GM12875 (cell line): ENCODE data around the gene USP40.

Experiments
- H3K4me3 ChIP-seq: one replicate; pipeline ENCODE4 v1.5.1; 2011; ENCODE audit warnings: low read depth, low read length, control low read depth
- TF ChIP-seq, protein P1 (sequence below): IDR thresholded peaks from 2 replicates; pipeline ENCODE4 v1.5.1; 2011; ENCODE audit warnings: low read depth, mild to moderate bottlenecking, control low read depth, inconsistent platforms, low read length, moderate library complexity, borderline replicate concordance; ENCODE audit not compliant: insufficient read depth

USP40 gene

DNA sequence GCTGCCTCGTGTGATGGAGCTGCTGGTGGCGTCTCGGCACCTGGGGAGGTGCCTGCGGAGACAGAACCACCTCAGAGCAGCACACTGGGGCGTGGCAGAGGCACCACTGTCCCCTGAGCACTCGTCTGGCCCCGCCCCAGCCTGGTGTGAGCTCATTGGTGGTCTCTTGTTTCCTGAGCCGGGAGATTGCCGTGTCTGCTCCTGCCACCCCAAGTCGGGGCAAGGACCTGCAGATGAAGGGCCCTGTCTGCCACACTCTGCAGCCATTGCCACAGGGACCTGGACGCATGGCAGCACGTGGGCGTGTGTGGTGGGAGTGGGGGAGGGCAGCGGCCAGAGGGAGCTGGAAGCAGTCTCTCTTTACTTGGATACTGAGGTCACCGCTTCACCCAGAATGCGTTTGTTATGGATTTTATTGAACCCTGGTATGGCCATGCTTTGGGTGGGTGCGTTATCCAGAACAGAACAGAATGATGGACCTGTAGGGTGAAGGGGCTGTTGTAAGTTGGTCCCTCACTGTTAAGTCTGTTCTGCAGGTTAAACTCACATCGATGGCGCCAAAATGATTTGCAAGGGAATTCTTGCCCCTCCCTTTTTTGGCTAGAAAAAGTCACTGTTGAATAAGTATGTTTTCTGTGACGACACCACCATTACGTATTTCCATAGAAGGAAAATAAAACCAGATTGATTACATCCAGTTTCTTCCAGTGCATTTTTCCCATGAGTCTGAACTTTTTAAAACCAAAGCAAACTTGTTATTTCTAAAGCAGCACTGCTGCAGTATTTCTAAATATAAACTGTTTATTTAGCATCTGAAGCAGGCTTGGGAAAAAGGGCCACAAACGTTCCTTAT, 92.0 kb downstream of the USP40 start:
- TF ChIP-seq, protein P1, sequence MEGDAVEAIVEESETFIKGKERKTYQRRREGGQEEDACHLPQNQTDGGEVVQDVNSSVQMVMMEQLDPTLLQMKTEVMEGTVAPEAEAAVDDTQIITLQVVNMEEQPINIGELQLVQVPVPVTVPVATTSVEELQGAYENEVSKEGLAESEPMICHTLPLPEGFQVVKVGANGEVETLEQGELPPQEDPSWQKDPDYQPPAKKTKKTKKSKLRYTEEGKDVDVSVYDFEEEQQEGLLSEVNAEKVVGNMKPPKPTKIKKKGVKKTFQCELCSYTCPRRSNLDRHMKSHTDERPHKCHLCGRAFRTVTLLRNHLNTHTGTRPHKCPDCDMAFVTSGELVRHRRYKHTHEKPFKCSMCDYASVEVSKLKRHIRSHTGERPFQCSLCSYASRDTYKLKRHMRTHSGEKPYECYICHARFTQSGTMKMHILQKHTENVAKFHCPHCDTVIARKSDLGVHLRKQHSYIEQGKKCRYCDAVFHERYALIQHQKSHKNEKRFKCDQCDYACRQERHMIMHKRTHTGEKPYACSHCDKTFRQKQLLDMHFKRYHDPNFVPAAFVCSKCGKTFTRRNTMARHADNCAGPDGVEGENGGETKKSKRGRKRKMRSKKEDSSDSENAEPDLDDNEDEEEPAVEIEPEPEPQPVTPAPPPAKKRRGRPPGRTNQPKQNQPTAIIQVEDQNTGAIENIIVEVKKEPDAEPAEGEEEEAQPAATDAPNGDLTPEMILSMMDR: no peak
- H3K4me3 ChIP-seq: no peak overlapping the region

DNA sequence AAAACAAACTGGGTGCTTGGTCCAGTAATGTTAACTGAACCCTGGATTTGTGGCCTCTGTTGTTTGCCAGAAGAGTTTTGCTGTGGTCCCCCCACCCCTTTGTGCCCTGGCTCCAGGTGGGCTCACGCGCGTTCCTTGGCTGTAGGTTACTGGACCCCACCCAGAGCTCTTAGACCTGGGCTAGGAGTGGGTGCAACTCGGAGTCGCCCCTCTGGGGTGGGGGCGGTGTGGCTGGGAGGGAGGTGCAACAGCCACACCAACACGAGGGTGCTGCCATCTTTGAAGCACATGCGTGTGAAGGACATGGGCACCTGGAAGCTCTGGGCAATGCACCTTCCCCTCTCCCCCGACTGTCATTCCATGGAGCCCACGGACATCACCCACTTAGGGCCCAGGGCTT, 92.7 kb downstream of the USP40 start:
- H3K4me3 ChIP-seq: no peak overlapping the region
- TF ChIP-seq, protein P1: no peak

DNA sequence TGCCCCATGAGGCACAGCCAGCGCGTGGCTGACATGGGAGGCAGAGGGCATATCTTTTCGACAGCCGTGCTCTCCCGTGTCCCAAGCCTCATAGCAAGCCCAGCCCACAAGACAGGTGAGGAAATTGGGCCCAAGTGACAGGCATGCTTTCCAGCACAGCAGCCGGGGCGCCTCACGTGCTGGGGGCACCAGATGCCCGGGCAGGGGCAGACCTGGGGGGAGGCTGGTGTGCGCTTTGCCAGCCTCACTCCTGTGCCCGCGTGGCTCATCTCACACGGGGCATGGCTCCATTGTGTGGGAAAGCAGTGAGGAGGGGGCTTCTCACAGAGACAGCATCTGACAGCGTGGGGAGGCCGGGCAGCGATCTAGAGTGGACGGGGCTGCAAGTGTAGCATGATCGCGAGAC, 93.2 kb downstream of the USP40 start:
- TF ChIP-seq, protein P1: no peak
- no peak overlapping the region for H3K4me3 ChIP-seq

DNA sequence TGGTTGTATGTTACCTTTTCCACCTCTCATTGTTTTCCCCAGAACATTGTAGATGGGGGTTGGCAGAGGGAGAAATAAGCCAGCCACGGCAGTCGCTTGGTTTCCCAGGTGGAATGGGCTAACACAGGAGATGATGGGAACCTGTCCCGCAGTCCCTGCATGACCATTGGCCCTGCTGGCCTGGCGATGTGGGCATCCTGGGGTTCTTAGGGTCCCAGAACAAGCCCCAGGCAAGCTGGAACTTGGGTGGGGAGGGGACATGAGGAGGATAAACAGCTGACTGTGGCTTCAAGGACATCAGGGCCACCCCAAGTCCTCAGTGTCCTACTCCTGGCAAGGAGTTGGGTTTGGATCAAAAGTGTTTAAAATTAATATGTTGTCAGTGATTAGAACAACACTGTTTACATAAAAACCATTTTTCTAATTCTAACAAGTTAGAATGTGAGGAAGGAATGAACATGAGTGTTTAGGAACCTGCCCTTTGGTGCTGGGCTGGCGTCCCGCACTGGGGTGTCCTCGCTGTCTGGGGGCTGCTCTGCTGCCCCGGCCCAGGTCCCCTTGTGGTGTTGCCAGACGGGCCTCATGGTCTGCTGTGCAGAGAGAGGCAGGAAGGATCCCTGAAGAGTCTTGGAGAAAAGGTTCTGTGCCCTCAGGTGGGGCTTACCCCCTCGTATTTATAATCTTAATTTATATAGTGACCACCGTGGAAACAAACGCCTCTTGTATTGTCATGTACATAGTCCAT, 95.1 kb downstream of the USP40 start:
- TF ChIP-seq, protein P1: no peak
- no peak overlapping the region for H3K4me3 ChIP-seq

DNA sequence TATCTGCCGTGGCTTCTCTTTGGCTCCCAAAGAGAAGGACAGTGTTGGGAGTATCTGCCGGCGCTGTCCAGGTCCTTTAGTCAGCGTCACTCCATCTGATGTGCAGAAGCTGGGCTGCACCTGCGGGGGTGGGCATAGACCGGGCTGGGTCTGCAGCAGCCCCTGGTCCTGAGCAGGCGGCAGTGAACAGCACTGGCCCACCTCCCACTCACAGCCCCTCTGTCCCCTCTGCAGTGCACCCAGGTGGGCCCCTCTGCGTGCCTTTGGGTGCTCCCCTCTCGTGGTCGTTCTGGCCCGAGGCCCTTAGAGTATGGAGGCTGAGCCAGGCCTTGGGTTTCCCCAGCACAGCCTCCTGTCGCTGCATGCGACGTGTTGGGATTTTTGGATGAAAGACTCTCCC, 95.7 kb downstream of the USP40 start:
- TF ChIP-seq, protein P1: no peak
- no peak overlapping the region for H3K4me3 ChIP-seq

DNA sequence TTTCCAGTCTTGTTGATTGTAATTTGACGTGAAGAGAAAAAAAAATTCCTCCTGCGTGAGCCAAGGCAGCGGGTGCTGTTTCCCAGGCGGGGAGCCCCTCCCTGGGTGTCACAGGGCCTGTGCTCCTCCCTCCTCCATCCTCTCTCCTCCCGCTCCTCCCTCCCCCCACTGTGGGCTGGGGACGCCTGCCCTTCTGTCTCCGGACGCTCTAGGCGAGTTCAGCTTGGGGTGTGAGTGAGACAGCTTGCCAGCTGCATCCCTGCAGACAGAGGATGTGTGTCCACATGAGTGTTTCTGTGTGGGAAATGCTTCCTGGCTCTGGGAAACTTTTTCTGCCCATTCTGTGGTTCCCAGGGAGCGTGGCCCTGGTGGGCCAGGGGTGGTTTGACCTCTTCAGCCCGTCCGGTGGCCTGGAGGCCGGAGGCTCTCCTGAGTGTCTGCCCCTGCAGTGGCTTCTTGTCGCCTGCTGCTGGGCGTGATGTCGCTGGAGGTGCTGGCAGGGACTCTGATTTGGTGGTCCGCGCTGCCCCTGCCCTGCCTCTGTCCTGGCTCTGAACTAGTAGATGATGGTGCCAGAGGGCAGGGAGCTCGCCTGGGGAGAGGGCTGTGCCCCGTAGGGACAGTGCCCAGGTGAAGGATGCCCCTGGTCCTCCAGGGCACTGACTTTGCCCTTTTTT, 96.4 kb downstream of the USP40 start:
- no peak overlapping the region for H3K4me3 ChIP-seq
- TF ChIP-seq, protein P1: no peak
